Ureter (tissue), 1 donor: Measurements from ENCODE around the gene ALG1. TPM values are rescaled to one million over a fixed set of nuclear protein-coding genes. Genes with fewer than 3 reads are reported as not detected.
"Not testable (repeated sequence)": the region's sequence is repeated elsewhere in the genome, so short reads cannot be mapped to it uniquely, and the experiment has no call there.

ENCODE experiments used
- DNase-seq: peaks from one replicate; pipeline ENCODE4 v3.0.0-alpha.2; 2020; ENCODE audit warnings: low spot score
- total RNA-seq: library from RNA; stranded (reverse); gene quantifications from one replicate; pipeline ENCODE4 v1.2.4, GENCODE V29; 2023
- donor health status: DM: yes; HTN: yes; CAD: no.

ALG1 gene
- total RNA-seq, 1 donor from 2014 or later = 27.0 TPM

GRCh38 chr16:5073279-5073629, 1.6 kb downstream of the ALG1 start:
- no peak for DNase-seq

DNA sequence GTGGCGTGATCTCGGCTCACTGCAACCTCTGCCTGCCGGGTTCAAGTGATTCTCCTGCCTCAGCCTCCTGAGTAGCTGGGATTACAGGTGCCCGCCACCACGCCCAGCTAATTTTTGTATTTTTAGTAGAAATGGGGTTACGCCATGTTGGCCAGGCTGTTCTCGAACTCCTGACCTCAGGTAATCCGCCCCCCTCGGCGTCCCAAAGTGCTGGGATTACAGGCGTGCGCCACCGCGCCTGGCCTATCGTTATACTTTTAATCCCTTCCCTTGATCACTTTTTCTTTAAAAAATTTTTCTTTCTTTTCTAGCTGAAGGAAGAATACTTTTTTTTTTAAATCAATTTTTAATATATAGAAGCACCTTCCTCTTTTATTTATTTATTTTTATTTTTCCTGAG, 2.1 kb downstream of the ALG1 start:
- DNase-seq = not testable (repeated sequence)

DNA sequence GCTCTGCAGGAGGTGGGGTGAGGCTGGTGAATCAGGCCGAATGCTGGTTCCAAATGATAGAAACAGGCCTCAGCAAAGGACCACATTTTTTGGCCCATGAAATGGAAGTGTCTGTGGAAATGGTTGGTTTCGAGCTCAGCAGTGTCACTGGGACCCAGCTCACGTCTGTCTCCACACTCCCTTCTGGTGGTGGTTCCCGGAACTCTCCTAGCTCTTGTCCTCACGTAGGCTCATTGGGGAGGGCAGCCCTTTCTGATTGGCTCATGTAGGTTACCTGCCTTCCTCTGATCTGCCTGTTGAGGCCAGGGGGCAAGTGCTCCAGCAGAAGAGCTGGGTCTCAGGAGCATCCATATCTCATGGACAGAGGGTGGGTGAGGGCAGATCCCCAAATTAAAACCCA, 4.0 kb downstream of the ALG1 start:
- DNase-seq = no peak

DNA sequence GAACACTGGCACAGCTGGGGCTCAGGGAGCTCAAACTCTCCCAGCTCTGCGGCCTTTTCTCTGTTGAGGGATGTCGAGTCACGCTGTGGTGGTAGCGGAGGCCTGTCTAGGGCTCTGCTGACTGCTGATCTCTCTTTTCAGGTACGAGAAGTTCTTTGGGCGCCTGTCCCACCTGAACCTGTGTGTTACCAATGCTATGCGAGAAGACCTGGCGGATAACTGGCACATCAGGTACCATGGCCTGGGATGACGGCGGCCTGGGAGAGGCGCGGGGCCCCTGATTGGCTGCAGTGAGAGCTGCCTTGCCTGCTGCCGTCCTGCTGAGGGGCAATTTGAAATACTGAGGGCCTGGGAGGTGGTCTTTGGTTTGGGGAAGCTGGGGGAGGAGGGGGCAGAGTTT, 5.7 kb downstream of the ALG1 start:
- DNase-seq = no peak

DNA sequence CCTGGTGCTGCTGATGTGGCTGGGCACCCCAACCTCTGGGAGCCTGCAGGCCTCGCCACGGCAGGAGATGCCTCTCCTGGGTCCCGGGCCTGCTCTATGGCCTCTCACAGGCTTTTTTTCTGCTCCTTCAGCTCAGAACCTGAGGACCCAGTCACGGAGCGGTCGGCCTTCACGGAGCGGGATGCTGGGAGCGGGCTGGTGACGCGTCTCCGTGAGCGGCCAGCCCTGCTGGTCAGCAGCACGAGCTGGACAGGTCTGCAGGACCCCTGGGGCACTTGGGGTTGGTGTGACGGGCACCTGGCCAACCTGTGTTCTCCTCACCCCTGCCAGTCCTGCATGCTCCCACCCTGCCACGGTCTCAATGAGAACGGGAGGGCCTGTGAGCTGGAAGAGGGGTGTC, 7.0 kb downstream of the ALG1 start:
- no peak for DNase-seq

DNA sequence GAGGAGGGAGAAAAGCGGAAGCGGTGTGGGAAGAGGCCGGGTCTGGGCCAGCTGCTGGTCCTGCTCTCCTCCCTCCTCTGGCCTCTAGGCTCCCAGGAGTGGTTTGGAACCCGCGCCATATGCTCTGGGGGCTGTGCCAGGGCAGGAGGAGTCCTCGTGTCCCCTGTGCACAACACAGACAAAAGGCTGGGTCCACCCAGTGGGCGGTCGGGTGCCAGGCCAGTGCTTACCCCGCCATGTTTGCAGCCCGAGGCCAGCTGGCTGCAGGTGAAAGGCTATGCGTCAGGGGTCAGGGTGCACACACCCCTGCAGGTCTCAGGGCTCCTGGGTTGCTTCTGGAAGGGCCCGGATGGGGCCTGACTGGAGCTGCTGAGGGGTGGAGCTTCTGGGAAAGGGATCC, 8.8 kb downstream of the ALG1 start:
- DNase-seq = not testable (repeated sequence)

GRCh38 chr16:5080996-5081395, 9.4 kb downstream of the ALG1 start:
- not testable (repeated sequence) for DNase-seq

GRCh38 chr16:5083646-5084045, 12.0 kb downstream of the ALG1 start:
- not testable (repeated sequence) for DNase-seq

GRCh38 chr16:5084099-5084731, 12.6 kb downstream of the ALG1 start:
- not testable (repeated sequence) for DNase-seq

DNA sequence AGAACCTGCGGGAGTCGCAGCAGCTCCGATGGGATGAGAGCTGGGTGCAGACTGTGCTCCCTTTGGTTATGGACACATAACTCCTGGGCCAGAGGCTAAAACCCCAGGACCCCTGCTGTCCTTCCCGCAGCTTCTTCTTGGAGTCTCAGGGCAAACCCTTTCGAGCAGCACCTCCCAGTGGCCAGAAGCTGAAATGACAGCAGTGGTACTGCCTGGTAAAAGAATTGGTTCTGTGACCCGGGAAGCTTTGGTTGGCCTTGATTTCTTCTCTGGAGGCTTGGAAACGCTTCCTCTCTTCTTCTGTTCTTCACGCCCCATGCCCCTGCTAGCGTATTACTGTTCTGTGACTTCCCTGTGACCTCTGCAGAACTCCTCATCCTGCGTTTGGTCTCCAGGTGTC, 13.2 kb downstream of the ALG1 start:
- not testable (repeated sequence) for DNase-seq

DNA sequence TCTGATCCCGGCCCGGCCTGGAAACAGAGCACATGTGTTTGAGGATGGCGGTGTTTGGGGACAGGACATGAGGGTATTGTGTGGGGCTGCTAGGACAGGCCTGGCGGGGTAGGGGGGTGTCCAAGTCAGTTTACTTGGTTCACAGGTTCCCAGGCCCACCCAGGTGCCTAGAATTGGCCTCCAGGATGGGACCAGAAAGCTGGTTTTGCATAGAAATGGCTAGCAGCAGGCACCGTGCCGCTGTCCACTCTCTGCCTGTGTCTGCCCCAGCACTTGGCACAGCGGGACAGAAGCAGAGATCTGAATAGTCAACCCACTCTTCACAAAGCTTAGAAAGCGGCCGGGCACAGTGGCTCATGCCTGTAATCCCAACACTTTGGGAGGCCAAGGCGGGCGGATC, 14.1 kb downstream of the ALG1 start:
- not testable (repeated sequence) for DNase-seq

- not testable (repeated sequence) for DNase-seq
These were observed 16.6 kb downstream of the ALG1 start for GRCh38 chr16:5088086-5088790.

DNA sequence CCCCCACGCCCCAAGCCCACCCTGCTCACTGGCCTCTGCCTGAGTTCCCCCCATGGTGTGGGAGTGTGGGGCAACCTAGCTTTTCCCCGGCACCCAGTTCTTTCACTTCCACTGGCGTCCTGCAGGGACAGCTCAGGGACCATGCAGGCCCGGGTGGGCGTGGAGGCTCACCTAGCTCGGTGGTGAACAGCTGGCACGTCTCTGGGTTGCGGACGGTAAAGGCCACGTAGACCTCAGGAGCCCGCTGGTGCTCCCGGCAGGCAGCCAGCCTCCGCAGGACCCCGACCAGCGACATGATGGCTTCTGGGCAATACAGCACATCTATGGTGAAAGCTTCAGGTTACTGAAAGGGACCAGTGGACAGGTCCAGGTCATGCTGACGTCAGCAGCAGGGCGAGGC, 17.3 kb downstream of the ALG1 start:
- DNase-seq = not testable (repeated sequence)

GRCh38 chr16:5089911-5090555, 18.4 kb downstream of the ALG1 start:
- DNase-seq = not testable (repeated sequence)

DNA sequence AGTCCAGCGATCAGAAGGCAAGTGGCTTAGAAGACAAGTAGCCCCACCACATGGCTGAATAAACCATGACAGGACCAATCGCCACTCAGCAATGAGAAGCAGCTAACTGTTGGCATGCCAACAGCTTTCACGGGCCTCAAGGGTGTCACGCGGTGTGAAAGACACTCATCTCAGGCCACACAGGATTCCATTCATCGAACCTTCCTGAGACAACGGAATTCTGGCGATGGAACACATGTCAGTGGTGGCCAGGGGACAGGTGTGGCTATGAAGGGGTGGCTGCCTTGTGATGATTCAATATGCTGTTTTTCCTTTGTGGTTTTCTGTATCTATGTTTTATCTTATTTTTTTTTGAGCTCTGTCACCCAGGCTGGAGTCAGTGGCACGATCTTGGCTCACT, 18.9 kb downstream of the ALG1 start:
- DNase-seq = not testable (repeated sequence)

DNA sequence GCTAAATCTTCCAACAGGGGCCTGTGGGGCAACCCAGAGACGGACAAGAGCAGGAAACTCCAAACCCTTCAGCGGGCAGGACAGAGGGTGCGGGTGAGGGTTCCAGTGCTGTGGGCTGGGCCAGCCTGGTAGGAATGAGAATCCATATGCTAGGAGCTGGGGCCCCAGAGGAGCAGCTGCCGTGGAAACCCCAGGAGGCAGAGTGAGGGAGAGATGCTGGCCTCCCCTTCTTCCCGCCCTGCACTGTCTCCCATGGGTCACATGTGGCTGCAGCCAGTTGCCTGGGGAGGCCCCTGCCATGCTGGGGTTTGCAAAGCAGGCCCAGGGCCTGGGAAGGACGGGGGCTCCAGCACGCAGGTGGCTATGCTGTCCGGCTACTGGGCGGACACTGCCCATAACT, 21.4 kb downstream of the ALG1 start:
- DNase-seq = not testable (repeated sequence)

DNA sequence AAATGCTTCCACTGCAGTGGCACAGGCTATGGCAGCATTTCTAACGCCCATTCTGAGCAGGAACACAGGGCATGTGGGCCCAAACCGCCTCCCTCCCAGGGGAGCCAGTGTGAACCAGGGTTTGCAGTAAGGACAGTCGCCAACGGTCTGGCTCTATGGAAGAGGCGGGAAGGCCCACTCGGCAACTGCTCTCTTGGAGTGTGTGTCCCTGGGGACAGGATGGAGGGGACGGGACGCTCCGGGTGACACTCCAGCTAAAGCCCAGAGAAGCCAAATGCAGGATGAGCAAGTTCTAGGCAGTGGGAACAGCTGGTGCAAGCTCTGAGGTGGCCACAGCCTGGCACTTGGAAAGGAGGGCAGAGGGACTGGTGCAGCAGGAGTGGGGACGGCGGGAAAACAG, 22.1 kb downstream of the ALG1 start:
- not testable (repeated sequence) for DNase-seq

GRCh38 chr16:5095145-5095830, 23.6 kb downstream of the ALG1 start:
- not testable (repeated sequence) for DNase-seq

- DNase-seq = not testable (repeated sequence)
These were observed 24.9 kb downstream of the ALG1 start for GRCh38 chr16:5096437-5097060.

- not testable (repeated sequence) for DNase-seq
These were observed 25.4 kb downstream of the ALG1 start for GRCh38 chr16:5097061-5097469.

- DNase-seq = peak; percentile 100
These were observed 26.0 kb downstream of the ALG1 start, which contains the start of gene EEF2KMT for GRCh38 chr16:5097470-5098220. TSS of gene EEF2KMT (minus strand) at chr16:5097795. CDS start at chr16:5097739, 56 bp downstream.
